H1 (cell line): Measurements from ENCODE around the gene FIG4. TPM values are rescaled to one million over a fixed set of nuclear protein-coding genes. Genes with fewer than 3 reads are reported as not detected.

ENCODE experiments used
- CTCF ChIA-PET: fragments of 300-600 bp; sonication (Branson Sonifier 250); formaldehyde crosslinking; loops from one replicate; lab custom pipeline; 2021; ENCODE audit not compliant: partially characterized antibody; lab: Charles Lee
- POLR2A ChIA-PET: fragments of 300-600 bp; sonication (Branson Sonifier 250); formaldehyde crosslinking; loops from one replicate; lab custom pipeline; 2021; ENCODE audit warnings: inconsistent platforms; ENCODE audit not compliant: partially characterized antibody; lab: Charles Lee
- DNase-seq, 2 experiments: peaks; one replicate each; pipeline versions ENCODE4 v3.0.0 to v3.0.0-alpha.2; 2010 to 2022; ENCODE audit warnings: low spot score in 2 of 2, low read depth in 1 of 2, mixed read lengths in 1 of 2
- FAIRE-seq: peaks from 2 replicates; lab custom pipeline; 2011; peaks lifted over from hg19 to GRCh38; lab: Jason Lieb, UNC
- H2AFZ ChIP-seq: 2 replicates; pipeline ENCODE4 v1.8.1; 2012; ENCODE audit warnings: low read length, inconsistent platforms
- H2AK5ac ChIP-seq: 2 replicates; pipeline ENCODE4 v1.6.1; 2013; ENCODE audit warnings: low read depth, low read length
- H2BK120ac ChIP-seq: replicated peaks from 2 replicates; pipeline ENCODE3; 2013; ENCODE audit warnings: low read depth, low read length, inconsistent platforms
- H2BK12ac ChIP-seq: 2 replicates; pipeline ENCODE4 v1.6.1; 2013; ENCODE audit warnings: low read depth, low read length
- H2BK15ac ChIP-seq: 2 replicates; pipeline ENCODE4 v1.6.1; 2013; ENCODE audit warnings: low read length
- H2BK20ac ChIP-seq: 2 replicates; pipeline ENCODE4 v1.6.1; 2013; ENCODE audit warnings: low read length
- H2BK5ac ChIP-seq: 2 replicates; pipeline ENCODE4 v1.6.1; 2013; ENCODE audit warnings: low read depth, low read length
- H3K14ac ChIP-seq: 2 replicates; pipeline ENCODE4 v1.6.1; 2013; ENCODE audit warnings: inconsistent platforms; ENCODE audit not compliant: insufficient read length
- H3K18ac ChIP-seq: 2 replicates; pipeline ENCODE4 v1.6.1; 2013; ENCODE audit warnings: low read length; ENCODE audit errors: extremely low read depth
- H3K23ac ChIP-seq: 2 replicates; pipeline ENCODE4 v1.6.1; 2013; ENCODE audit warnings: inconsistent platforms; ENCODE audit not compliant: insufficient read length
- H3K23me2 ChIP-seq: 2 replicates; pipeline ENCODE4 v1.6.1; 2013; ENCODE audit warnings: low read depth, low read length
- H3K27ac ChIP-seq: 2 replicates; pipeline ENCODE4 v1.6.1; 2011; ENCODE audit warnings: low read depth, low read length, inconsistent platforms
- H3K27me3 ChIP-seq, 4 experiments: replicated peaks in 1 of 4; 1 replicate in 1 of 4; 2 replicates in 3 of 4; pipeline versions ENCODE4 v1.6.1 to v1.8.1; 2011 to 2013; ENCODE audit warnings: low read length in 3 of 4, mild to moderate bottlenecking in 3 of 4, inconsistent platforms in 2 of 4, mixed read lengths in 2 of 4, moderate library complexity in 1 of 4; ENCODE audit not compliant: control insufficient read depth in 3 of 4, insufficient read depth in 3 of 4; ENCODE audit errors: extremely low read depth in 1 of 4
- H3K36me3 ChIP-seq, 4 experiments: 2 replicates each; pipeline versions ENCODE4 v1.6.1 to v1.8.1; 2011 to 2013; ENCODE audit warnings: mild to moderate bottlenecking in 4 of 4, low read length in 3 of 4, moderate library complexity in 2 of 4, control low read depth in 1 of 4, inconsistent platforms in 1 of 4; ENCODE audit not compliant: insufficient read depth in 4 of 4, control insufficient read depth in 2 of 4
- H3K4ac ChIP-seq: replicated peaks from 2 replicates; pipeline ENCODE3; 2013; ENCODE audit warnings: low read length, low read depth, mixed read lengths, inconsistent platforms; ENCODE audit not compliant: insufficient read length
- H3K4me1 ChIP-seq, 4 experiments: replicated peaks in 1 of 4; 1 replicate in 1 of 4; 2 replicates in 3 of 4; pipeline versions ENCODE4 v1.6.1 to v1.8.1; 2011 to 2013; ENCODE audit warnings: low read length in 3 of 4, inconsistent platforms in 2 of 4, mixed read lengths in 1 of 4; ENCODE audit not compliant: insufficient read depth in 4 of 4, control insufficient read depth in 3 of 4
- H3K4me2 ChIP-seq, 2 experiments: 2 replicates each; pipeline versions ENCODE4 v1.6.1 to v1.8.1; 2011 to 2013; ENCODE audit warnings: low read depth in 2 of 2, low read length in 2 of 2, control low read depth in 1 of 2, inconsistent platforms in 1 of 2, mild to moderate bottlenecking in 1 of 2; ENCODE audit not compliant: insufficient read depth in 1 of 2
- H3K4me3 ChIP-seq, 4 experiments: fragments of 200-600, 300-600 bp in 1 of 4; sonication (generic), shearing (Covaris generic), sonication (Bioruptor Twin) in 1 of 4; 2 replicates each; pipeline versions ENCODE4 v1.5.1 to v1.8.1; 2011 to 2016; ENCODE audit warnings: low read length in 4 of 4, low read depth in 3 of 4, control low read depth in 2 of 4, inconsistent platforms in 2 of 4, mild to moderate bottlenecking in 2 of 4, mixed read lengths in 1 of 4, moderate library complexity in 1 of 4; ENCODE audit not compliant: insufficient read depth in 2 of 4; ENCODE audit errors: extremely low read depth in 1 of 4
- H3K56ac ChIP-seq: replicated peaks from 2 replicates; pipeline ENCODE3; 2013; ENCODE audit warnings: low read depth, mild to moderate bottlenecking, mixed read lengths, low read length, inconsistent platforms; ENCODE audit not compliant: insufficient read length
- H3K79me1 ChIP-seq: 2 replicates; pipeline ENCODE4 v1.6.1; 2013; ENCODE audit warnings: low read depth, low read length, control low read depth
- H3K79me2 ChIP-seq, 2 experiments: 2 replicates each; pipeline versions ENCODE4 v1.6.1 to v1.8.1; 2012 to 2013; ENCODE audit warnings: low read length in 2 of 2, mild to moderate bottlenecking in 2 of 2, inconsistent platforms in 1 of 2; ENCODE audit not compliant: insufficient read depth in 2 of 2, control insufficient read depth in 1 of 2
- H3K9ac ChIP-seq, 4 experiments: replicated peaks in 1 of 4; 1 replicate in 1 of 4; 2 replicates in 3 of 4; pipeline versions ENCODE4 v1.6.1 to v1.8.1; 2011 to 2013; ENCODE audit warnings: low read depth in 3 of 4, low read length in 3 of 4, control low read depth in 2 of 4, mild to moderate bottlenecking in 2 of 4, moderate library complexity in 2 of 4, inconsistent platforms in 1 of 4; ENCODE audit errors: extremely low read depth in 1 of 4
- H3K9me3 ChIP-seq, 2 experiments: 2 replicates each; pipeline versions ENCODE4 v1.6.1 to v1.8.1; 2012 to 2013; ENCODE audit warnings: mild to moderate bottlenecking in 2 of 2, moderate library complexity in 2 of 2, control low read depth in 1 of 2, inconsistent platforms in 1 of 2, low read depth in 1 of 2, low read length in 1 of 2, mixed read lengths in 1 of 2; ENCODE audit not compliant: insufficient read depth in 2 of 2
- H4K20me1 ChIP-seq, 2 experiments: replicated peaks in 1 of 2; 2 replicates each; pipeline versions ENCODE3 to v1.8.1; 2011 to 2013; ENCODE audit warnings: inconsistent platforms in 2 of 2, low read length in 2 of 2, mild to moderate bottlenecking in 1 of 2; ENCODE audit not compliant: insufficient read depth in 2 of 2, control insufficient read depth in 1 of 2
- H4K5ac ChIP-seq: 2 replicates; pipeline ENCODE4 v1.6.1; 2013; ENCODE audit warnings: low read length, low read depth, mixed read lengths, inconsistent platforms; ENCODE audit not compliant: insufficient read length
- H4K8ac ChIP-seq: 2 replicates; pipeline ENCODE4 v1.8.0; 2013; ENCODE audit warnings: mild to moderate bottlenecking, moderate library complexity, low read length, inconsistent platforms; ENCODE audit not compliant: insufficient read depth; ENCODE audit errors: extremely low read depth
- H4K91ac ChIP-seq: replicated peaks from 2 replicates; pipeline ENCODE3; 2013; ENCODE audit warnings: low read length, mixed read lengths, inconsistent platforms; ENCODE audit not compliant: insufficient read length
- ASH2L ChIP-seq: fragments of 200-600, 300-600 bp; sonication (generic); IDR thresholded peaks from one replicate; pipeline ENCODE4 v1.7.1; 2017; ENCODE audit warnings: low read length
- KDM1A ChIP-seq: fragments of 200-600, 300-600 bp; sonication (generic); IDR thresholded peaks from 2 replicates; pipeline ENCODE4 v1.7.1; 2016; ENCODE audit warnings: mild to moderate bottlenecking, low read length, borderline replicate concordance
- POU5F1 ChIP-seq: IDR thresholded peaks from 2 replicates; pipeline ENCODE4 v1.6.1; 2011; ENCODE audit warnings: low read depth, mild to moderate bottlenecking, low read length, moderate library complexity
- RNF2 ChIP-seq: fragments of 200-900, 300-1000 bp; sonication (generic); IDR thresholded peaks from 2 replicates; pipeline ENCODE4 v1.7.1; 2016; ENCODE audit warnings: borderline replicate concordance, low read depth, mild to moderate bottlenecking, antibody characterized with exemption, low read length; ENCODE audit not compliant: poor library complexity, severe bottlenecking; ENCODE audit errors: missing control alignments
- TAF1 ChIP-seq: IDR thresholded peaks from 2 replicates; pipeline ENCODE4 v1.6.1; 2011; ENCODE audit warnings: mild to moderate bottlenecking, low read depth, low read length
- TEAD4 ChIP-seq: IDR thresholded peaks from 2 replicates; pipeline ENCODE4 v1.6.1; 2012; ENCODE audit warnings: low read depth, low read length, inconsistent platforms, mixed read lengths
- WGBS, 2 experiments: shearing (Covaris generic) in 1 of 2; methylation state at CpG; one replicate each; pipeline versions ENCODE4 v1.1.6 to v1.1.7; 2013 to 2015; ENCODE audit warnings: low lambda C conversion rate in 2 of 2, mixed read lengths in 2 of 2, inconsistent platforms in 1 of 2, low coverage in 1 of 2, missing lambda C conversion rate in 1 of 2; ENCODE audit not compliant: insufficient replicate concordance in 2 of 2, insufficient coverage in 1 of 2, insufficient read length in 1 of 2; ENCODE audit errors: extremely low coverage in 1 of 2, missing lambda C conversion rate in 1 of 2; 5-methylcytosine and 5-hydroxymethylcytosine counted together
- polyA plus RNA-seq, 7 experiments: library from polyadenylated mRNA; depleted of rRNA in 3 of 7; stranded (reverse) in 5 of 7; unstranded in 2 of 7; fragments of >200 nt in 5 of 7; fragments of 200-250 nt in 2 of 7; gene quantifications; 1 replicate in 5 of 7; 2 replicates in 1 of 7; 4 replicates in 1 of 7; pipeline versions ENCODE4 v1.2.1 to v1.2.3, GENCODE V29; 2011 to 2013; ENCODE audit warnings: missing spikeins in 2 of 7, mixed read lengths in 2 of 7
- total RNA-seq: library from RNA; stranded (reverse); fragmentation: NEBNext Ultra II Directional; extraction: Animal tissue kit (Norgen Biotek cat#: 25700); gene quantifications from 2 replicates; pipeline ENCODE4 v1.2.1, GENCODE V29; 2021

FIG4 gene
- total and polyA plus RNA-seq, 2 of the 8 experiments (the other 6 are each of a cell fraction or from before 2014, with no cell fraction given): 11.8 to 21.9 TPM

DNA sequence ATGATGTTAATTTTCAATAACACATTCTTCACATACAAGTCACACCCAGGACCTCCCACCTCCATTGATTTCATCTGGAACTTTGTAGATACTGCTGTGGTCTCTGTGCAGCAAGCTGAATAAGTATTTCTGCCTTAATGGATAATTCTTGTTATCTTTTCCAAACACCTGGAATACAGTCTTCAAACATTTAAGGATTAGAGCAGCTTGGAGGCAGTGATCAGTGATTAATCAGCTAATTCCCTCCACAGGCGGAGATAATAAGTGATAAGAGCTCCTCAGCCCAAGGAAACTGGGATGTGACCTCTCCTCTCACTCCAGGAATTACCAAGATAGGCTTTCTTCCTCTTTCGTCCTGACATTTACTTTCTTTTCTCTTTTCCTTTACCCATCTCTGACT, 110.7 kb downstream of the FIG4 start:
- no peak for TF ChIP-seq KDM1A
- no peak for TF ChIP-seq POU5F1
- no peak for TF ChIP-seq ASH2L
- no peak for TF ChIP-seq RNF2
- no peak for TF ChIP-seq TAF1
- TF ChIP-seq TEAD4: no peak
- Histone ChIP-seq H3K9me3 (no peaks in the 10 kb centered on the region), H3K9ac (no peak overlapping the region), H4K91ac (no peak overlapping the region), H3K4me2 (no peak overlapping the region), H3K4ac (no peak overlapping the region), H3K23me2 (no peaks in the 10 kb centered on the region), H2BK5ac (no peak overlapping the region), H4K8ac (no peak overlapping the region), H4K20me1 (no peaks in the 10 kb centered on the region), H3K27me3 (no peaks in the 10 kb centered on the region), H2AK5ac (no peak overlapping the region), H2BK15ac (no peak overlapping the region), H3K14ac (no peak overlapping the region), H3K27ac (no peak overlapping the region), H3K36me3 (no peaks in the 10 kb centered on the region), H3K23ac (no peak overlapping the region), H3K4me1 (no peaks in the 10 kb centered on the region), H3K4me3 (no peak overlapping the region), H2BK20ac (no peak overlapping the region), H3K79me2 (no peaks in the 10 kb centered on the region), H2BK12ac (no peak overlapping the region), H3K18ac (no peak overlapping the region), H2AFZ (no peak overlapping the region), H4K5ac (no peak overlapping the region), H3K79me1 (no peaks in the 10 kb centered on the region), H3K56ac (no peak overlapping the region), H2BK120ac (no peak overlapping the region)
- FAIRE-seq (no peak), DNase-seq (no peak)
- ChIA-PET POLR2A (no interaction called here), CTCF (interaction anchor here (0.8 to 2.5 kb wide), 6 partner anchors 9 to 275 kb away, joined by 3 to 19 read pairs (median 3); no protein-coding TSS in a partner anchor)
- 86% methylated on average over 2 of the region's 2 CpGs; no CpG with 5 or more reads in 1 of the 2 experiments for WGBS, 2 experiments
